Activated naive CD8-positive, alpha-beta T cell treated with anti-CD3 and anti-CD28 coated beads, Interleukin-2, amount 50 U/mL, for 16 hours (primary cell): ENCODE data around the gene PSMD4.
A peak's percentile ranks its signal among the peaks of the same experiment; 100 is the strongest.
"Not testable (repeated sequence)": the region's sequence is repeated elsewhere in the genome, so short reads cannot be mapped to it uniquely, and the experiment has no call there.

Experiments used
- DNase-seq: peaks from one replicate; pipeline ENCODE4 v3.0.0-alpha.2; 2020; ENCODE audit warnings: low read depth, low spot score

PSMD4 gene

DNA sequence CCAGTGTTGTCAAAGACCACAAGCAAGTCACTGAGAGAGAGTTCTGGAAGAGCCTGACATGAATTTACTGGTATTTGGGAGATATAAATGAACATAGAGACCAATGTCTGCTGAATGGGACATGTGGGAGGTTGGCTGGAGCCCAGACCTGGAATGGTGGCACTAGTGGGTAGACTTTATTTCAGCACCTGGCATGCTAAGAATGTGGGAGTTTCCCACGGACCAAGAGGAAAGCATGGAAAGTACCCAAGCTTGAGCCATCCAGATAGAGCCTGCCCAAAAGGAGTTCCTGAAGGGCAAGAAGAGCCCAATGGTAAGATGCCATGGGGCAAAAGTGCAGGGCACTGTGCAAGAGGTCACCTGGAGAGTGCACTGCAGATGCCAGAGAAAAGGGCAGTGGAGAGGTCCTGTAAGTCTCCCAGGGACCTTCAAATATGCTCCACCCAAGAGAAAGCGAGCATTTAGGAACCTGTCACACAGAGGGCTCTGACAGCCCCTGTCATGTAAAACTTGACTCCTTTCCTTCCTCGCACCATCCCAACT lies 19.5 kb downstream of the PSMD4 start:
- DNase-seq: no peak

DNA sequence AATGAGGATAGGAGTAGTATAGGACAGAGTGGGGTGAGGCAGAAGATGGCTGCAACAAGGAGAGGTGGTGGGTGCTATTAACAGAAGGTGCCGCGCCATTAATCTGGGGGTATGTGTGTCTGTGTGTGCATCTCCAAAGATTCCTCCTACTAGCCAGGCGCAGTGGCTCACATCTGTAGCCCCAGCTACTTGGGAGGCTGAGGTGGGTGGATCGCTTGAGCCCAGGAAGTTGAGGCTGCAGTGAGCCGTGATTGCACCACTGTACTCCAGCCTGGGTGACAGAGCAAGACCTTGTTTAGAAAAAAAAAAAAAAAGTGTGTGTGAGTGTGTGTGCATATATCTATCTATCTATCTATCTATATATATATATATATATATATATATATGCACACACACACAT lies 20.8 kb downstream of the PSMD4 start:
- DNase-seq: not testable (repeated sequence)

DNA sequence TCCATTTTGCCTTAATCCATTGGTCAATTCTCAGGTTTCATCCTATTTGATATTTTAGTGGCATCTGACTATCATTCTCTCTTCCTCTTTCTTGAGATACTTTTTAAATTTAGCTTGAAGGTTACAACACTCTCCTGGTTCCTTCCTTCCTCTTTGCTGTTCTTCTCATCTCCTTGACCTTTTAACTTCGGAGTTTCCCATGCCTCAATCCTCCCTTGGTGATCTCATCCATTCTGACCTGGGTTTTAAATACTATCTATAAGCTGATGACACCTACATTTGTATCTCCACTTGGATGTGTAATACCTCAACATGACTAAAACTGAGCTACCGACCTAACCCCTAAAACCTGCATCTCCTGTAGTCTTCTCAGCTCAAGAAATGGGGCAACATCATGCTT lies 22.7 kb downstream of the PSMD4 start:
- no peak for DNase-seq

DNA sequence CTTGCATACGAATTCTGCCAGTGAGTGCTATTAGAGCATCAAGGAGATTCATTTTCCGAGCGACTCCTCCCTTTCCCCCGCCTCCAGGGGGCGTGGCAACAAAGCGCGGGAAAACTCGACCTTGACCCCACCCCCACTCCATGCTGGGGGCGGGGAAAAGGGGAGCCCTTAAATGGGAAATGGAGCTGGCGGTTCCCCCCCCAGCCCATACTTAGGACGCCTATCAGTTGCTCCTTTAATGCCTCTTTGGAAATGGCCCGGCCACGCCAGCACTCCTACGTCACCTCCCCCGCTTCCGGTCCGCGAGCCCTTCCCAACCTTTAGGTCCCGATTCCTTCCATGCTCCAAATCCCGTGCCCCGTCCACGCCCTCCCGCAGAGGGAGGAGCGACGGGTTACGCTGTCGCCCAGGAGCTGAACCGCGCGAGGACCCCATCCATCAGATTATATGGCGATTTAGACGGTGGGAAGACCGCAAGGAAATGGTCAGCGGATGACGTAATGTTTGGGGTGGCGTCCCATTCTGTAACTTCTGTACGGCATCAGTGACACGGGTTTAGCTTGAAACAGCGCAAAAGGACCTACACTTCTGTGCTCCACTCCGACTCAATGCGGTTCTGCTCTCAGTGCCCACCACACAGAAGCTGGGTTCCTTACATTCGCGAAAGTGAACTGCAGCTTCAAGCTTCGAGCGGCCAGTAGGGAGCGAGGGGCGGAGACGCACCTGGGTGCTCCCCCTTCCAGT lies 26.9 kb downstream of the PSMD4 start:
- peak; percentile 90 for DNase-seq

DNA sequence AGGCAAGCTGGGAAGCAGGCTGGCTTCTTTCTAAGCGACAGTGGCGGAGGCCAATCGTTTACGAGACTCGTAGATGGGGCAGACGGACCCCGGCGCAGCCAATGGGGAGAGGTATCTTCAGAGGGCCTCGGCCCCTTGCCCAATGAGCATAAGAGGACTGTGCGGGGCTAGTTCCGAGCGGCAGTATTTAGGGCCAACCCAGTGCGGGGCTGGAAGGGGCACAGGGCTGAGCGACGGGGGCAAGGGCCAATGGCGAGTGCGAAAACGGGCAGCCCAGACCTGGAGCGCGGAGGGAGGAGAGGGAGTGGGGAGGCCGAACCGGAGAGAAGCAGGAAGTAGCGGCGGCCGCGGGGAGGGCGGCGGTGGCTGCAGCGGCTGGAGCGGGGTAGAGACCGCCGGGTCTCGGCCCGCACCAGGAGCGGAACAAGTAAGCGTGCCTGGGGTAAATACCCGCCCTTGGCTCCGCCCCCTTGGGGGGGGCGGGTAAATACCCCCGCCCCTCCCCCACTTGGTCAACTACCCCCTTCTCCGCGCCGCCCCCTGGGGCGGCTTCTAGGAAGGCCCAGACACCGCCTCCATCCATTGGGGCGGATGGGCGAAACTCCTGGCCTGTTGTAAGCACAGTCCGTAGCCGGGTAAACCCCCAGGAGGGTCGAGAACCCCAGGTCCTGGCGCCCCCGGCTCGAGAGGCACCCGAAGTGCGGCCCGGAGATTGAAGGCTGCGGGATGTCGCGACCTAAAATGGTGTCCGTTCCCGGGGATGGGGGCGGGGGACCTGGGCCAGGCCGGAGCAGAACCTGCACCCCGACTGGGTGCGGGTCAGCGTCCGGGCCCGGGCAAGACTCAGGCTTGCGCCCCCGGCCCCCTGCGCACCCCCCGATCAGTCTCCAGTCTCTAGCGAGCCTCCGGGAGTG lies 27.7 kb downstream of the PSMD4 start, which contains the start of gene ZNF687:
ZNF687 (plus strand) TSS at position 331 of the 914 bp plus-strand sequence. CDS start 3,993 bp downstream, outside the sequence.
- peak; percentile 97 for DNase-seq

DNA sequence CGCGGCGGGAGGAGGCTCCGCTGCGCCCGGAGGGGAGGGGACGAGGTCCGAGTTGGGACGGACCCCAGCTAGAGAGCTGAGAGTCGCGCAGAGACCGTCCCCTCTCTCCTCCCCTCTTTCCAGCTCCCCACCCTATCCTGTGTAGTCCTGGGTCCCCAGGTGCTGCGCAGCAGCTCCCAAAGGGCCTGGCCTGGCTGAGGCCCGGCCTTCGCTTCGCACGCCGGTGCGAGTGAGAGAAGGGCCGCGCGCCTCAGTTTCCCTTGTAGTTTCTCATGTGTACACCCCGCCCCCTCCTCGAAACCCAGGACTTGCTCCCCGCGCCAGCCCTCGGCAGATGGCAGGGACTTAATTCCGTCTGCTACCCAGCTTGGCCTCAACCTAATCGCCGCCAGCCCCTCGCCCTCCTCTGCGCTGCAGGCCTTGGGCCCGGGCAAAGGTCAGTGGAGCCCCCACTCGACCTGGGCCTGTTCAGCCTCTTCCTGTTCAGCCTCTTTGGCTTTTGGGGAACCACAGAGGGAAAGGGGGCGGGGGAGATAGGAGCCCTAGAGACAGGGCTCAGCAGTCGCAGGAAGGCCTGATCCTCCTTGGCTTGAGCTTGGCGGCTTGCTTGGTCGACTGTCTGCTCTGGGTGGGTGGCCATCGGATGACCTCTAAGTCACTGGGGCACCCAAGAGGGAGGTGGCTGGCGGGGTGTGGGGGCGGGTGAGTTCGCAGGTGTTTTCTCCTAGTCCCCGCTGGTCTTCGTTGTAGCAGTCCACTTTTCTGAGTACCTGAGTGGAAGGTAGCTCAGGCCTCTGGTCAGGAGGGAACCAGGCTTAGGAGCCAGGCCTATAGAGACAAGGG lies 28.6 kb downstream of the PSMD4 start:
- DNase-seq: no peak

DNA sequence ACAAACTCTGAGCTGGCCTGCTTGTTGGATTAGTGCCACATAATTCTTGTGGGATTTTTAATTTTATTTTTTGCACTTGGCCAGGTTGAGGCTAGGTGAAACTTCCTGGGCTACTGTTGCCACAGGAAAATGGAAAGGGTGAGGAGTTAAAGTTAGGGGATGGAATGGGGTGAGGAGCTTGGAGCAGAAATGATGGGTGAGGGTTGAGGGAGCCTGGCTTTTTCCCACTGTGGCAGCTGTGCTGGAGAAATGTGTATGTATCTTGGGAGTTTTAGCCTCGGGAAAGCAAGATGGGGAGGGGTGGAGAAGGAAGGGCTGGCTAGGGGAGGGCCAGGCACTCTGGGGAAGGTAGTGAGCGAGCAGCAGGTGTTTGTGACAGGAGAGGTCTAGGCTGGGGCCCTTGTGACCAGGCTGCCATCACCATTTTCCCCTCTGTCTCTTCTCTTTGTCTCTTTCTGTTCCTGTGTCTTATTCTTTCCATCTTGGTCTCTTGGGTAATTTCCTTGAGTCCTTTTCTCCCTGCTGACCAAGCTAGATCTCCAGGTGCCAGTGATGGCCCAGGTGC lies 29.6 kb downstream of the PSMD4 start:
- no peak for DNase-seq

DNA sequence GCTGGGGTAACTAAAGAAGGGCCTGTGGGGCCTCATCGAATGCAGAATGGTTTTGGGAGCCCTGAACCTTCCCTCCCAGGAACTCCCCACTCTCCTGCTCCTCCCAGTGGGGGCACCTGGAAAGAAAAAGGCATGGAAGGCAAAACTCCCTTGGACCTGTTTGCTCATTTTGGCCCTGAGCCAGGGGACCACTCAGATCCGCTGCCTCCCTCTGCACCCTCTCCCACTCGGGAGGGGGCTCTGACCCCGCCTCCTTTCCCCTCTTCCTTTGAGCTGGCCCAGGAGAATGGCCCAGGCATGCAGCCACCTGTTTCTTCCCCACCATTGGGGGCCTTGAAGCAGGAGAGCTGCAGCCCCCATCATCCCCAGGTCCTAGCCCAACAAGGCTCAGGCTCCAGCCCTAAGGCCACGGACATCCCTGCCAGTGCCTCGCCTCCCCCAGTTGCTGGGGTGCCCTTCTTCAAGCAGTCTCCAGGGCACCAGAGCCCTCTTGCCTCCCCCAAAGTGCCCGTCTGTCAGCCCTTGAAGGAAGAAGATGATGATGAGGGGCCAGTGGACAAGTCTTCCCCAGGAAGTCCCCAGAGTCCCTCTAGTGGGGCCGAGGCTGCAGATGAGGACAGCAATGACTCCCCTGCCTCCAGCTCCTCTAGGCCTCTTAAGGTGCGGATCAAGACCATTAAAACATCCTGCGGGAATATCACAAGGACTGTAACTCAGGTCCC lies 32.2 kb downstream of the PSMD4 start:
- DNase-seq: no peak

DNA sequence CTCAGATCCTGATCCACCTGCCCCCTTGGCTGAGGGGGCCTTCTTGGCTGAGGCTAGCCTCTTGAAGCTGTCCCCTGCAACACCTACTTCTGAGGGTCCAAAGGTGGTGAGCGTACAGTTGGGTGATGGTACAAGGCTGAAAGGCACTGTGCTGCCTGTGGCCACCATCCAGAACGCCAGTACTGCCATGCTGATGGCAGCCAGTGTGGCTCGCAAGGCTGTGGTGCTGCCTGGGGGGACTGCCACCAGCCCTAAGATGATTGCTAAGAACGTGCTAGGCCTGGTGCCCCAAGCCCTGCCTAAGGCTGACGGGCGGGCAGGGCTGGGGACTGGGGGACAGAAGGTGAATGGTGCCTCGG lies 32.8 kb downstream of the PSMD4 start:
- no peak for DNase-seq

DNA sequence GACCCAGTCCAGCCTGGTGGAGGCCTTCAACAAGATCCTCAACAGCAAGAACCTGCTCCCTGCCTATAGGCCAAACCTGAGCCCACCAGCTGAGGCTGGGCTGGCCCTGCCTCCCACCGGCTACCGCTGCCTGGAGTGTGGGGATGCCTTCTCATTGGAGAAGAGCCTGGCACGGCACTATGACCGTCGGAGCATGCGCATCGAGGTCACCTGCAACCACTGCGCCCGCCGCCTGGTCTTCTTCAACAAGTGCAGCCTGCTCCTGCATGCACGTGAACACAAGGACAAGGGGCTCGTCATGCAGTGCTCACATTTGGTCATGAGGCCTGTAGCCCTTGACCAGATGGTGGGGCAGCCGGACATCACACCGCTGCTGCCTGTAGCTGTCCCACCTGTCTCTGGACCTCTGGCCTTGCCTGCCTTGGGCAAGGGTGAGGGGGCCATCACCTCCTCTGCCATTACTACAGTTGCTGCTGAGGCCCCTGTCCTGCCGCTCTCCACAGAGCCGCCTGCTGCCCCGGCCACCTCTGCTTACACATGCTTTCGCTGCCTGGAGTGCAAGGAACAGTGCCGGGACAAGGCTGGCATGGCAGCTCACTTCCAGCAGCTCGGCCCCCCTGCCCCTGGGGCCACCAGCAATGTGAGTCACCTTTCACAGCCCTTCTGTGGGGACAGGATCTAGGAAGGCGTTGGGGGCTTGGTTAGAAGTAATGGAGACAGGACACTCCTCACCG lies 33.4 kb downstream of the PSMD4 start:
- no peak for DNase-seq

DNA sequence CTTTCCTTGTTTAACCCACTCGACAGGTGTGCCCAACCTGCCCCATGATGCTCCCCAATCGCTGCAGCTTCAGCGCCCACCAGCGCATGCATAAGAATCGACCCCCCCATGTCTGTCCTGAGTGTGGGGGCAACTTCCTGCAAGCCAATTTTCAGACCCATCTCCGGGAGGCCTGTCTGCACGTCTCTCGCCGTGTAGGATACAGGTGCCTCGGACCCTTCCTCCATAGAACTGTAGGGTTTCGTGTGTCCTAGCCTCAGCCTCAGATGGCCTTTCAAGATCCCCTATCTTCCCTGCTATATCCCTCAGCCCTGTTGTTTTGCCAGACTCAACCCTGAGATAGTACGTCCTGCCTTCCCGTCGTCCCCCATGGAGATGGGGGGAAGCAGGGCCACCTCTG lies 34.0 kb downstream of the PSMD4 start:
- no peak for DNase-seq

DNA sequence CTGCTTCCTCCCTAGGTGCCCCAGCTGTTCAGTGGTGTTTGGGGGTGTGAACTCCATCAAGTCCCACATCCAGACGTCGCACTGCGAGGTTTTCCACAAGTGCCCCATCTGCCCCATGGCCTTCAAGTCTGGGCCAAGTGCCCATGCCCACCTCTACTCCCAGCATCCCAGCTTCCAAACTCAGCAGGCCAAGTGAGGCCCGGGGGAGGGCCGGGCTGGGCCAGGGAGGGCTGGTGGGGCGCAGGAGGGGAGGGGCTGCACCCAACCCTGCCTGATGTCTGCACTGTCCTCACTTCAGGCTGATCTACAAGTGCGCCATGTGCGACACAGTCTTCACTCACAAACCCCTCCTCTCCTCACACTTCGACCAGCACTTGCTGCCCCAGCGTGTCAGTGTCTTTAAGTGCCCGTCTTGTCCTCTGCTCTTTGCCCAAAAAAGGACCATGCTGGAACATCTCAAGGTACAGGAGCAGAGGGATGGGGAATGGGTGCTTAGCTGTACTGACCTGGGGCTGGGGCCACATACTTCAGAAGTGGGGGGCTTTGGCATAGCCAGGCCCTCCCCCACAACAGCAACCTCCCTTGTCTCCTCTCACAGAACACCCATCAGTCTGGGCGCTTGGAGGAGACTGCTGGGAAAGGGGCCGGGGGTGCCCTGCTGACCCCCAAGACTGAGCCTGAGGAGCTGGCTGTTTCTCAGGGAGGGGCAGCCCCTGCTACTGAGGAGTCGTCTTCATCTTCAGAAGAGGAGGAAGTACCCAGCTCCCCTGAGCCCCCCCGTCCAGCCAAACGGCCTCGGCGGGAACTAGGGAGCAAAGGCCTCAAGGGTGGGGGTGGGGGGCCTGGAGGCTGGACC lies 34.8 kb downstream of the PSMD4 start:
- DNase-seq: no peak

DNA sequence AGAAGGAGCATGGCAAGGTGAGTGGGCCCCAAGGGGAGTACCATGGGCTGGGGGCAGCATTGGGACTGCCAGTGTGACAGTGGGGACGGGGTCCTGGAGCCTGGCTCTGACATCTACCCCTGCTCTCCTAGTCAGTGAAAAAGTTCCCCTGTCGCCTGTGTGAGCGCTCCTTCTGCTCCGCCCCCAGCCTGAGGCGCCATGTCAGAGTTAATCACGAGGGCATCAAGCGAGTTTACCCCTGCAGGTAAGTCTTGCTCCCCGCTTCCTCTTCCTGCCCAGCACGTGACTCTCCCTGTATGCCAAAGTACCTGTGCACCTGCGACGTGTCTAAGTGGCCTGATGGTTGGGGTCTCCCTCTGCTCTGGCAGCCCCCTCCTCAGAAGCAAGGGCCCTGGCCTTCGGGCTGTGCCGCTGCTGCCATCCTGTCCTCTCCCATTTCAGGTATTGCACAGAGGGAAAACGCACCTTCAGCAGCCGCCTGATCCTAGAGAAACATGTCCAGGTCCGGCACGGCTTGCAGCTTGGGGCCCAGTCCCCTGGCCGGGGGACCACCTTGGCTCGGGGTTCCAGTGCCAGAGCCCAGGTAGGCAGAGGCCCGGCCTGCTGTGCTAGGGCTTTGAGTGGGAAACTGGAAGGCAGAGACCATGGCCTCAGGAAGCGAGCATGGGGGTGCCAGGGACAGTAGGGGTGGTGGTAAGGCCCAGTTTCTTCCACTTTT lies 35.6 kb downstream of the PSMD4 start:
- no peak for DNase-seq

DNA sequence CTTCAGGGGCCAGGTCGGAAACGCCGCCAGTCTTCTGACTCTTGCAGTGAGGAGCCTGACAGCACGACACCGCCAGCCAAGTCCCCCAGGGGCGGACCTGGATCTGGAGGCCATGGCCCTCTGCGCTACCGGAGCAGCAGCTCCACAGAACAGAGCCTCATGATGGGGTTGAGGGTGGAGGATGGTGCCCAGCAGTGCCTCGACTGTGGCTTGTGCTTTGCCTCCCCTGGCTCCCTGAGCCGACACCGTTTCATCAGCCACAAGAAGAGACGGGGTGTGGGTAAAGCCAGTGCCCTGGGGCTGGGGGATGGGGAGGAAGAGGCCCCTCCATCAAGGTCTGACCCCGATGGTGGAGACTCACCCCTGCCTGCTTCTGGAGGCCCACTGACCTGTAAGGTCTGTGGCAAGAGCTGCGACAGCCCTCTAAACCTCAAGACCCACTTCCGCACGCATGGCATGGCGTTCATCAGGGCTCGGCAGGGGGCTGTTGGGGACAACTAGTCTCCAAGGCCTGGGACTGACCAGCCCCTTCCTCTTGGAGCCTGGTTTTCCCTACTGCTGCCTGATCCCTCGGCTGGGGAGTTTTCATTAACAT lies 36.3 kb downstream of the PSMD4 start:
- no peak for DNase-seq

DNA sequence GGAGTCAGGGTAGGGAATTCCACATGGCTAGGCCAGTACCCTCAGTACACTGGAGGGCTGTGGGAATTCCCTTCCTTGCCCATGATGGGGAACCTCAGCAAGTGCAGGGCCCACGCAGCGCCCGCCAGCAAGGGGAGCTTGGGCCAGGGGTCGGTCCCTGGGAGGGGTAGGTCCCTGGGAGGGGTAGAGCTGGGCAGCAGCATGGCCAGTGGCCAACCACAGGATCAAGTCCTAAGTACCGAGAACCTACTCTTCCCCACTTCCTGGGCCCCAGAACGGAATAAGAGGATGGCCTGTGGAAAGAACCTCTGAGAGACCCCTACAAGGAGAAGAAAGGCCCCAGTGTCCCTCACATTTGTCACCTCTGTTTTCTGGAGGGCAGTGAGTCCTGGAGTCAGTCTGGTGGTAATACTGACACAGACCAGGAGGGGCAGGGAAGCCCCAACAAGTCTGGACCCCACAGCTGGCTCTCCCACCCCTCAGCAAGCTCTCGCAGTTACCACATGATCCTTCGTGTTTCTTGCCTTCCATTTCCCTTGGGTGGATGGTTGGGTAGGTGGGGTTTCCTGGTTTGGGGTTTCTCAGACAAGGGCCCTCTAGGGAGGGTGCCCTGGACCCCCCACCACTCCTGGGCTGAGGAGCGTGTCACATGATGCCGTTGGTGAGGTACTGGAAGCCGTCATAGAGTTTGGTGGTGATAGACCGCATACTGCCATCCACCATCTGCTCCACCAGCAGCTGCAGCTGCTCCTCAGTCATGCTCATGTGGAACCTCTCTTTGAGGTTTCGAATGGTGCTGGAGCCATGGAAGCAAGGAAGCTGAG lies 37.9 kb downstream of the PSMD4 start:
- no peak for DNase-seq

DNA sequence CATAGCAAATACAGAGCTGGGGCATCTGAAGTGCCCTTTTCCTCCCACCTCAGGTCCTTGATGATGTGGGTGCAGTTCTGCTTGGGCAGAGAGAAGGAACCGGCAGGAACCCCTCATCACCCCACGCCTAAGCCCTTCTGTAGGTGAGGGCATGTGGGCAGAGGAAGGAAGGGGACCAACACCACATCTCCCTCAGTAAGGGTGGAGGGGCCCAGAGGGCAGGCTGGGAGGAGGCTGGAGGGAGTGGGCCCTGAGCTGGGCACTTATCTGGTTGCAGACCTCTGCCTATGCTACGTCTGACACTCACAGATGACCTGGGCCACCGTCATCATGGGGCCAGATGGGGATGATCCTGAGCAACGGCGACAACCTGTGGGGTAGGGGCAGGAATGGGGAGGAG lies 38.6 kb downstream of the PSMD4 start:
- no peak for DNase-seq
